Vagina (tissue), 2 donors: ENCODE results near the gene NPPA. TPM values are rescaled to one million over a fixed set of nuclear protein-coding genes. Genes with fewer than 3 reads are reported as not detected.

Experiments
- DNase-seq, 2 donors: peaks; one replicate each; pipeline ENCODE4 v3.0.0-alpha.2; 2017; ENCODE audit errors: extremely low spot score in 2 of 2
- H3K27ac ChIP-seq: fragments of 200-600 bp; sonication (generic); one replicate; pipeline ENCODE4 v1.5.1; 2019
- H3K27me3 ChIP-seq: fragments of 200-600 bp; sonication (generic); one replicate; pipeline ENCODE4 v1.5.1; 2019
- H3K36me3 ChIP-seq, 2 donors: fragments of 200-600 bp; sonication (generic); one replicate each; pipeline ENCODE4 v1.5.1; 2017 to 2019
- H3K4me1 ChIP-seq: fragments of 200-600 bp; sonication (generic); one replicate; pipeline ENCODE4 v1.5.1; 2019
- H3K4me3 ChIP-seq, 2 donors: fragments of 200-600 bp; sonication (generic); 1 replicate in 1 of 2; 2 replicates in 1 of 2; pipeline ENCODE4 v1.5.1; 2016 to 2019
- H3K9me3 ChIP-seq: fragments of 200-600 bp; sonication (generic); one replicate; pipeline ENCODE4 v1.5.1; 2019
- POLR2A ChIP-seq, 2 donors: fragments of 450-650 bp; IDR thresholded peaks; one replicate each; pipeline ENCODE4 v1.6.1; 2017; ENCODE audit warnings: antibody characterized with exemption in 2 of 2, mild to moderate bottlenecking in 2 of 2, moderate library complexity in 2 of 2
- POLR2AphosphoS5 ChIP-seq, 2 donors: sonication (generic); formaldehyde crosslinking; IDR thresholded peaks; one replicate each; pipeline ENCODE4 v1.9.0; 2017; ENCODE audit warnings: antibody characterized with exemption in 2 of 2, mild to moderate bottlenecking in 2 of 2, low read depth in 1 of 2; ENCODE audit not compliant: insufficient read depth in 1 of 2
- intact Hi-C: fragments of 100-400 bp; cut with DNase I; formaldehyde crosslinking; loops from one replicate; pipeline ENCODE4 v1.15.1; 2023
- total RNA-seq: library from RNA; depleted of rRNA; stranded (reverse); fragments of >200 nt; gene quantifications from one replicate; pipeline ENCODE4 v1.2.3, GENCODE V29; 2016
- TF ChIP-seq, protein P1 (sequence below), 3 experiments: fragments of 450-650 bp in 2 of 3; fragments of 200-600 bp in 1 of 3; sonication (generic) in 1 of 3; IDR thresholded peaks; one replicate each; pipeline ENCODE4 v1.5.1; 2017 to 2019; ENCODE audit warnings: antibody characterized with exemption in 3 of 3, mild to moderate bottlenecking in 2 of 3, moderate library complexity in 2 of 3

NPPA gene
- total RNA-seq, 1 donor from 2014 or later: not detected

- Histone ChIP-seq H3K9me3 (no peaks in the 10 kb centered on the region), H3K4me3 (peak overlapping the region; percentile 52 to 56), H3K4me1 (peaks cover 60% of the 10 kb centered on the region), H3K36me3 (peaks cover 0 to 24% of the 10 kb centered on the region in 2 donors), H3K27me3 (no peaks in the 10 kb centered on the region), H3K27ac (peak overlapping the region; percentile 100)
- no peak for DNase-seq
- intact Hi-C loops: loop anchor here (1.0 to 5.0 kb wide), 2 partner anchors 60 to 148 kb away; partner anchors contain the start of genes FBXO2 and FBXO44
- TF ChIP-seq, protein P1, sequence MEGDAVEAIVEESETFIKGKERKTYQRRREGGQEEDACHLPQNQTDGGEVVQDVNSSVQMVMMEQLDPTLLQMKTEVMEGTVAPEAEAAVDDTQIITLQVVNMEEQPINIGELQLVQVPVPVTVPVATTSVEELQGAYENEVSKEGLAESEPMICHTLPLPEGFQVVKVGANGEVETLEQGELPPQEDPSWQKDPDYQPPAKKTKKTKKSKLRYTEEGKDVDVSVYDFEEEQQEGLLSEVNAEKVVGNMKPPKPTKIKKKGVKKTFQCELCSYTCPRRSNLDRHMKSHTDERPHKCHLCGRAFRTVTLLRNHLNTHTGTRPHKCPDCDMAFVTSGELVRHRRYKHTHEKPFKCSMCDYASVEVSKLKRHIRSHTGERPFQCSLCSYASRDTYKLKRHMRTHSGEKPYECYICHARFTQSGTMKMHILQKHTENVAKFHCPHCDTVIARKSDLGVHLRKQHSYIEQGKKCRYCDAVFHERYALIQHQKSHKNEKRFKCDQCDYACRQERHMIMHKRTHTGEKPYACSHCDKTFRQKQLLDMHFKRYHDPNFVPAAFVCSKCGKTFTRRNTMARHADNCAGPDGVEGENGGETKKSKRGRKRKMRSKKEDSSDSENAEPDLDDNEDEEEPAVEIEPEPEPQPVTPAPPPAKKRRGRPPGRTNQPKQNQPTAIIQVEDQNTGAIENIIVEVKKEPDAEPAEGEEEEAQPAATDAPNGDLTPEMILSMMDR (IDR thresholded peaks at IDR 0.05): no peak
- TF ChIP-seq POLR2A (IDR thresholded peaks at IDR 0.05): peak in 1 of 2 donors; percentile 20
These were observed 45.0 kb downstream of the NPPA start for GRCh38 chr1:11802616-11802972.

- no peak for DNase-seq
- Histone ChIP-seq H3K27ac (peak overlapping the region; percentile 100), H3K27me3 (no peaks in the 10 kb centered on the region), H3K4me3 (no peak overlapping the region), H3K9me3 (no peaks in the 10 kb centered on the region), H3K36me3 (peaks cover 0 to 34% of the 10 kb centered on the region in 2 donors), H3K4me1 (peaks cover 53% of the 10 kb centered on the region)
- TF ChIP-seq POLR2A (IDR thresholded peaks at IDR 0.05) (no peak), POLR2AphosphoS5 (IDR thresholded peaks at IDR 0.05; ENCODE audit: insufficient read depth in 1 of 2, low read depth in 1 of 2) (no peak)
- TF ChIP-seq, protein P1 (IDR thresholded peaks at IDR 0.05): no peak
- intact Hi-C loops: loop anchor here (5.0 kb wide), 1 partner anchor 59 kb away; no protein-coding TSS in a partner anchor
These were observed 46.7 kb downstream of the NPPA start for GRCh38 chr1:11800756-11801433.

- peaks cover 0 to 39% of the 10 kb centered on the region in 2 donors for H3K36me3 ChIP-seq
- intact Hi-C loops: loop anchor here (5.0 kb wide), 1 partner anchor 58 kb away; no protein-coding TSS in a partner anchor
These were observed 47.2 kb downstream of the NPPA start for GRCh38 chr1:11800391-11800755.

GRCh38 chr1:11799896-11800295, 47.7 kb downstream of the NPPA start:
- H3K9me3 ChIP-seq: no peaks in the 10 kb centered on the region
- H3K36me3 ChIP-seq: peaks cover 0 to 44% of the 10 kb centered on the region in 2 donors
- H3K4me1 ChIP-seq: peaks cover 48% of the 10 kb centered on the region
- no peaks in the 10 kb centered on the region for H3K27me3 ChIP-seq
- TF ChIP-seq, protein P1 (IDR thresholded peaks at IDR 0.05): no peak
- TF ChIP-seq POLR2AphosphoS5 (IDR thresholded peaks at IDR 0.05; ENCODE audit: insufficient read depth in 1 of 2, low read depth in 1 of 2): no peak
- H3K27ac ChIP-seq: no peak overlapping the region
- intact Hi-C loops: loop anchor here (5.0 kb wide), 1 partner anchor 58 kb away; no protein-coding TSS in a partner anchor
- no peak overlapping the region for H3K4me3 ChIP-seq
- DNase-seq: no peak

More at GRCh38 chr1:11800391-11800755, 47.2 kb downstream of the NPPA start:
- Histone ChIP-seq H3K4me1 (peaks cover 52% of the 10 kb centered on the region), H3K4me3 (no peak overlapping the region), H3K27ac (no peak overlapping the region), H3K9me3 (no peaks in the 10 kb centered on the region), H3K27me3 (no peaks in the 10 kb centered on the region)
- DNase-seq: no peak
- TF ChIP-seq, protein P1 (IDR thresholded peaks at IDR 0.05): no peak
- TF ChIP-seq POLR2A (IDR thresholded peaks at IDR 0.05) (no peak), POLR2AphosphoS5 (IDR thresholded peaks at IDR 0.05; ENCODE audit: insufficient read depth in 1 of 2, low read depth in 1 of 2) (no peak)

DNA sequence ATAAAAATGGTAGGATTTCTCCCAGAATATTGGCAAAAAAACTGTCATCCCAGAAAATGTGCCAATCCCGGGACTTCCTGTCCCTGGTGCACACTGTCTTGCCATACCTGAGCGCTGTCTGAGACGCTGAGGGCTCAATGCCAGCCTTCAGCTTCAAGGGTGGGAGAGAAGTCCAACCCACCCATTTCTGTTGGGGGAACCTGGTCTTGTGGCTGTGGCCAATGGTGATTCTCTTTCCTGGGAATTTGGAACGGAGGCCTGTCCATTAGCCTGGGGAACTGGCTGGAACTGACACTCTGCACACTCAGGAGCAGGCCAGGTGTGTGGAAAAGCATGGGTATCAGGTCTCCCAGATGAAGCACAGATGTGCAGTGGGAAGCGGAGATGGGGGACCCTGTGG, 48.5 kb downstream of the NPPA start:
- H3K36me3 ChIP-seq: peaks cover 0 to 52% of the 10 kb centered on the region in 2 donors
- no peaks in the 10 kb centered on the region for H3K9me3 ChIP-seq
- H3K4me1 ChIP-seq: peaks cover 40% of the 10 kb centered on the region
- no peak for DNase-seq
- no peak overlapping the region for H3K27ac ChIP-seq
- intact Hi-C loops: no loop called here
- H3K27me3 ChIP-seq: no peaks in the 10 kb centered on the region
- H3K4me3 ChIP-seq: no peak overlapping the region
- TF ChIP-seq POLR2A (IDR thresholded peaks at IDR 0.05): no peak
- no peak for TF ChIP-seq POLR2AphosphoS5 (IDR thresholded peaks at IDR 0.05; ENCODE audit: insufficient read depth in 1 of 2, low read depth in 1 of 2)
- TF ChIP-seq, protein P1 (IDR thresholded peaks at IDR 0.05): no peak
